GM21390 (cell line): Measurements from ENCODE around the gene WDR53.
"Not testable (repeated sequence)": the region's sequence is repeated elsewhere in the genome, so short reads cannot be mapped to it uniquely, and the experiment has no call there.

Experiments used
- ATAC-seq: cut with Tn5 transposase; IDR thresholded peaks from one replicate; pipeline ENCODE4 v1.9.1; 2021; ENCODE audit not compliant: unreplicated experiment

WDR53 gene

DNA sequence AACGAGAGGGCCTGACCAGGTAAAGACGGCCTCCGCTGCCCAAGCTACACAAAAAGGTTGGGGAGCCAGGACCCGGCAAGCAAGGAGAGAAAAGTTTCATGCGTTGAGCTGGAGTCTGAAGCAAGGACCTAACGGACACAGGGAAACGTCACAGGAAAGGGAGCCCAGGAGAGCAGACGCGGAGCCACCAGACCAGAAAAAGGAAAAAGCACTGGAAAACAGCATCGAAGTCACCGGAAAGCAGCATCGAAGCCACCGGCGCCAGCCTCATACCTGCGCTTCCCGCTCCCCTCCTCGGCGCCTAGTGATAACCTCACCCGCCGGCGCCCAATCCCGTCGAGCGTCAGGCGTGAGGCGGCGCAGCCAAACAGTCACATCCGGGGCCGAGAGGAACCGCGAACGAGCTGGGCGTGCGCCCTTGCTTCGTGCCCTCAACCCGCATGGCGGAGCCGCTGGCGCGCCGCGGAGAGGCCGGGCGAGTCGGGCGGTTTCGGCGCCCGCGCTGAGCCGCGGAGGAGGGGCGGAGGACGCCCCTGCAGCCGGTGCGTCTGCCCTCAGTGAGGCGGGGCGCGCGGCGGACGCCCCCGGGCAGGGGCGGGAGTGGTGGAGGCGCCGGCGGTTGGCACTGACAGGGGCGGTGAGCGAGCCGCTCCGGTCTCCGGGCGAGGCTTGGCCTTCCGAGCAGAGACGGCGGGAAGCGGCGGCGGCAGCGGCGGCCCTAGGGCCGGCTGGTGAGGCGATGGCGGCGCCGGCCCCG is at the start of gene WDR53, which contains the start of gene FBXO45:
Gene WDR53, minus strand, starts transcription at position 309 of the 757 bp plus-strand sequence. CDS start 7,079 bp downstream, outside the sequence.
Gene FBXO45, plus strand, starts transcription at position 415 of the 757 bp plus-strand sequence. Its CDS starts 325 bp downstream, at position 740.
- ATAC-seq: peak; percentile 94

DNA sequence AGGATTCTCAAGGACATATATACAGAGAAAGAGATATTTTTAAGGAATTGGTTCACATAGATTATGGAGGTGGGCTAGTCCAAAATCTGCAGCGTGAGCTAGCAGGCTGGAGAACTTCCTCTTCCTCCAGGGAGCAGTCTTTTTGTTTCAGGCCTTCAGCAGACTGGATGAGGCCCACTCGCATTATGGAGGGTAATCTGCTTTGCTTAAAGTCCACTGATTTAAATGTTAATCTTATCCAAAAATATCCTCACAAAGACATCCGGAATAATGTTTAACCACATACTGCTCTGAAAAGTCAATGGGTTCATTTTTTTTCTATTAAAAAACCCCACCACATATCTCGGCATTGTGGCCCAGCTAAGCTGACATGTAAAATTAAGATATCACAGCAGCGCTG is 48.9 kb upstream of the WDR53 start:
- no peak for ATAC-seq

GRCh38 chr3:196615234-196615633 is 46.9 kb upstream of the WDR53 start:
- ATAC-seq: not testable (repeated sequence)

DNA sequence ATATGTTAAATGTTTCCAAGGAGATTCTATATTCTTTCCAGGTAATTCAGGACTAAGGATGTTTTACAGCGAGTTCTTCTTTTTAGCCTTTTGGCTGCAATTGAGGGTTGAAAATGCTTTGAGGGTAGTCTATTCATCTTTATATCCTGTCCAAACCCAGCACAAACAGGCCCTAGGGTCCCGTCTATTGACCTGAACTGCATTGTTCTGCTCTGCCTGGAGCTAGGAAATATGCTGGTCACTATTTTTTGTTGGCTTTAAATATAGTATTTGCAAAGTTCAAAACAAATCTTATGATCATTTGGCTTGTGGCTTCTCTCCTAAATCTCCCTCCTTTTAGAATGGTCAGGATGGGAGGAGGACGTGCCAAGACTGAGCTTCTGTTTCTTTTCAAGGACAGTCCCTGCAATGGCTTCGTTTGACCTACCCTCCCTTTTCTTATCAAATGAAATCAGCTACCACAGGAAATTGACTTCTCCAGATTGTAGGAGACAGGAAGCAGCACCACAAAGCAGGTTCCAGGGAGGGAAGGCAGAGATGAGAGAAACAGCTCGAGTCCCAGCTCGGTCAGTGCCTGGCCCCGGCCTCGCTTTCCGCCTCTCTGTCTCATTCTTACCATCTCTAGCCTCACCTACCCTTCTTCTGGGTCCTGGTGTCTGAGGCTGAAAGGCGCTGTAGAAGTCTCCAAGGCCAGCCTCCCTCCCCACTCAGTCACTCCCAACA is 43.6 kb upstream of the WDR53 start:
- ATAC-seq: no peak

DNA sequence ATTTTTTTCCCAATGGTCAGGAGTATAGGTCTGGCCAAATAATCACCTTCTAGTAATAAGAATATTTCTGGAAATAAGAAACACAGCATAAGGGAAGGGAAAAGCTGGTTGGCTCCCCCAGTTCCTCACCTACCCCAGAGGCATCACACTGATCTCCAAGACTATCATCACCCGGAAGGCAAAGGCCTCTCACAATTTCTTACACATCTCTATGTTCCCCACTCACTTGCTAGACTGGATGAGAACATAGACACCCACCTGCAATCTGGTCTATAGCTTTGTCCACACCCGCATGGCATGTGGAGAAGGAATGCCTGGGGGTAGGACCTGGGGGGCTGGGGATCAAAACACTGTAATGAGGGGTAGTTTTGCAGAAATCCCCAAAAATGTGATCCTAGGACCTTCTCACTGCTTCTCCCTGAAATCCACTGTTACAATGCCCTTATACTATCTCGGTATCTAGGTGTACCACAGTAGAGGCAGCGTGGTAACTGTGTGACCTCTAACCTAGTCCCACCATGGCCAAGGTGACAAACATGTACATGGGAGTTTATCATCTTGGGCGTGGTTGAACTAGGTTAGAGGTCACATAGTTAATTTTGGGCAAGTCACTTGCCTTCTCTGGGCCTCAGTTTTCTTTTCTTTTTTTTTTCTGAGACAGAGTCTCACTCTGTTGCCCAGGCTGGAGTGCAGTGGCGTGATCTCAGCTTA is 41.6 kb upstream of the WDR53 start:
- ATAC-seq: no peak

- ATAC-seq: peak; percentile 81
These were observed 41.0 kb upstream of the WDR53 start for GRCh38 chr3:196609343-196609775.

DNA sequence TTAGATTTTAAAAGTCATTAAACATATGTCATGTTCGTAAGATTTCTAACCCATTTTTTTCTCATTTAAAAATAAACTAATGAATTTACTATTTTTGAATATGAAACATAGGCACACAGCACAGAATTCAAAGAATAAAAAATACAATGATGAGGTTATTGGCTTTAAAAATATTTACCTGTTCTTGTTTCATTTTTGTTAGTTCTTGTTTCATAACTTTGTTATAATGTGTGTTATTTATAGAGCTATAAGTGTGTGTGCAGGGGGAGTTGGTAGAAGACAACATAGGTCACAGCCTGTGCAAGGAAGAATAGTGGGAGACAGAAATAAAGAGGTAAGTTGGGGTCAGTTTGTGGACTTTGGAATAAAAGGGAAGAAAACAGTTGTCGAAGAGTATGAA is 40.3 kb upstream of the WDR53 start:
- ATAC-seq: no peak

- no peak for ATAC-seq
These were observed 36.2 kb upstream of the WDR53 start for GRCh38 chr3:196604548-196604947.

- no peak for ATAC-seq
These were observed 35.3 kb upstream of the WDR53 start for GRCh38 chr3:196603683-196604082.

DNA sequence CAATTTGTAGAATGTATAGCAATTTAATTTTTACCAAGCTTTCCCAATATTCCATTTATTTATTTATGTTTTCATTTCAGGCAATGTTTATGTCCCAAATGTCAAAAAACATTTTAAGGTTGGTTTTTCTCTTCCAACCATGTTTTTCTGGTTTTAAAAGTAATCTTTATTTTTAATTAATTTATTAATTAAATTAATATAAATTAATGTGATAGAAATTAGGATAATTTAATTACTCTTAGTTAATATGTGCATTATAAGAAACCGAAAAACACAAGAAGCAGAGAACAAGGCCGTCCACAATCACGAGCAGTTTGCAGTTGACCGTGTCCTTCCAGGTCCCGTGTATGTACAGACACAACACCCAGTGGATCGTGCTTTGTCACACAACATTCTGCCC is 34.3 kb upstream of the WDR53 start:
- no peak for ATAC-seq

- ATAC-seq: no peak
These were observed 32.0 kb upstream of the WDR53 start for GRCh38 chr3:196600359-196600758.

- no peak for ATAC-seq
These were observed 31.4 kb upstream of the WDR53 start for GRCh38 chr3:196599734-196600128.

DNA sequence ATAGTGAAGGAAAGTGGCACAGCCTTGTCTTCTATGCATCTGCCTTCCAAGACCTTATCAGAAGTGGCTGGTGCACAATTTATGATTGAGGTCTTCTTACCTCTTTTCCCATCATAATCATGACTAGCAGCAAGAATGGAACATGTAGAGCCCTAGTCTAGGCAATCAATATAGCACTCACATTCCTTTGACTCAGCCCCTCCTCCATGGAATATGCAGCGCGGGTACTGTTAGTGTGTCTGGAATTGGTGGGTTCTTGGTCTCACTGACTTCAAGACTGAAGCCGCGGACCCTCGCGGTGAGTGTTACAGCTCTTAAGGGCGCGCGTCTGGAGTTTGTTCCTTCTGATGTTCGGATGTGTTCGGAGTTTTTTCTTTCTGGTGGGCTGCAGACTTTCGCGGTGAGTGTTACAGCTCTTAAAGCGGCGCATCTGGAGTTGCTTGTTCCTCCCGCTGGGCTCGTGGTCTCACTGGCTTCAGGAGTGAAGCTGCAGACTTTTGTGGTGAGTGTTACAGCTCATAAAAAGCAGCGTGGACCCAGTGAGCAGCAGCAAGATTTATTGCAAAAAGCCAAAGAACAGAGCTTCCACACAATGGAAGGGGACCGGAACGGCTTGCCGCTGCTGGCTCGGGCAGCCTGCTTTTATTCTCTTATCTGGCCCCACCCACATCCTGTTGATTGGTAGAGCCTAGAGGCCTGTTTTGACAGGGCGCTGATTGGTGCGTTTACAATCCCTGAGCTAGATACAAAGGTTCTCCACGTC is 29.8 kb upstream of the WDR53 start:
- not testable (repeated sequence) for ATAC-seq

GRCh38 chr3:196596355-196596754 is 28.0 kb upstream of the WDR53 start:
- ATAC-seq: no peak

GRCh38 chr3:196590279-196590678 is 21.9 kb upstream of the WDR53 start:
- no peak for ATAC-seq

- ATAC-seq: no peak
These were observed 16.8 kb upstream of the WDR53 start for GRCh38 chr3:196585044-196585757.

DNA sequence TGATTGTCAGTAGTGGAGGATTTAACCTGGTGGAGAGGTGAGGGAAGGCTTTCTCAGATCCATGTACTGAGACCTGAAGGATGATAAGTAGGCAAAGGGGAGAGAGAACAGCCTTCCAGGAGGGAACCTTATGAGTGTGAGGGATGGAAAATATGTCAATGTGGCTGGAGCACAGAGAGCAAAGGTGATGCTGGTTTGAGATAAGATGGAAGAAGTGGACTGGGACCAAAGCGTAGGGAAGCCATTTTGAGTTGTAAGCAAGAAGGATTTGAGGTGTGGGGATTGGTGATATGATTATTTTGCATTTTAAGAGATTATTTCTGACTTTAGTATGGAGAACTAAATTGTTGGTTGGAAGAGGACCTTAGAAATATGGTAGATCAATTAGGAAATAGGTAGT is 4.0 kb upstream of the WDR53 start:
- ATAC-seq: no peak

DNA sequence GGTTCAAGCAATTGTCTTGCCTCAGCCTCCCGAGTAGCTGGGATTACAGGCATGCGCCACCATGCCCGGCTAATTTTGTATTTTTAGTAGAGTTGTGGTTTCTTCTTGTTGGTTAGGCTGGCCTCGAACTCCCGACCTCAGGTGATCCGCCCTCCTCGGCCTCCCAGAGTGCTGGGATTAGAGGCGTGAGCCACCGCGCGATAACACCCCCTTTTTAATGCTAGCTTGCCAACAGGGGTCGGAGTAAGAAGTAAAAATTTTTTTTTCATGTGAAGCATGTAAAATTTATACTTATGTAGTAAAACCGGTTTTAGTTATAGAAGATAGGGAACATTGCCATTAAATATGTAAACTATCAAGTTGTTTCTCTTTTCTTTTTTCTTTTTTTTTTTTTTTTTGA is 2.0 kb upstream of the WDR53 start:
- not testable (repeated sequence) for ATAC-seq

DNA sequence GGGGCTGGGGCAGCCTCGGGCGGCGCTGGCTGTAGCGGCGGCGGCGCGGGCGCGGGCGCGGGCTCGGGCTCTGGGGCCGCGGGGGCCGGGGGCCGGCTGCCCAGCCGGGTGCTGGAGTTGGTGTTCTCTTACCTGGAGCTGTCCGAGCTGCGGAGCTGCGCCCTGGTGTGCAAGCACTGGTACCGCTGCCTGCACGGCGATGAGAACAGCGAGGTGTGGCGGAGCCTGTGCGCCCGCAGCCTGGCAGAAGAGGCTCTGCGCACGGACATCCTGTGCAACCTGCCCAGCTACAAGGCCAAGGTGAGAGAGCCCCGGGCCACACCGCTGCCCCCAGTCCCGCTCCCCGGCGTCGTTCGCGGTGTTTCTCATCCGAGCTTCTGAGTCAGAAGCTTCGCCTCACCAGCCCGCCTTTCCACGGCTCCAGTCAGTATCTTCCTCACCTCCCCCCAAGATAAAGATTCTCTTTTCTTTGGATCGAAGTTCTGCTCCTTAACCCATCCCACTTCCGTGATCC is 706 bp upstream of the WDR53 start:
- ATAC-seq: peak; percentile 32

DNA sequence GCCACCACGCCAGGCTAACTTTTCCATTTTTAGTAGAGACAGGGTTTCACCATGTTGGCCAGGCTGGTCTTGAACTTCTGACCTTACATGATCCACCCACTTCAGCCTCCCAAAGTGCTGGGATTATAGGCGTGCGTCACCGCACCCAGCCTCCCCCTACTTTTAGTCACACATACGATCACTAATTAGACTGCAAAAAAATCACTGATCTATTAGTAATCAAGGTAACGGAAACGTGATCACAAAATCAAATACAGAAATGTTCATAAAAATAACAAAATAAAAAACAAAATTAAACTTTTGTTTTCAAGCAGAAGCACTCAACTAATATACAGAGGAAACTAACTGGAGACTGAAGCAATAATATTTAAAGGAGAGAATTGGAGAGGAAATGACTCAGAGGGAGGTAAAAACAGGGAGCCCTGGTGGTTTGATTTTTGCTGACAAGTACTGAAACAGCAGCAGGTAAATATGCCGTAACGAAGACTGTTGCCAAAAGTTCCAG is 4.6 kb downstream of the WDR53 start:
- ATAC-seq: no peak
